Type B pancreatic cell (in vitro differentiated cells): ENCODE measurements around the gene TXNRD2. TPM values are rescaled to one million over a fixed set of nuclear protein-coding genes. Genes with fewer than 3 reads are reported as not detected.

Source experiments
- DNase-seq: peaks from one replicate; pipeline ENCODE4 v3.0.0; 2021; ENCODE audit warnings: mixed read lengths; ENCODE audit not compliant: unreplicated experiment; ENCODE audit errors: extremely low spot score
- H3K27ac Mint-ChIP-seq: 2 replicates; pipeline ENCODE4 v1.8.0; 2021; ENCODE audit warnings: mild to moderate bottlenecking, mixed read lengths
- H3K27me3 Mint-ChIP-seq: 2 replicates; pipeline ENCODE4 v1.8.0; 2021; ENCODE audit warnings: mixed read lengths
- H3K36me3 Mint-ChIP-seq: 2 replicates; pipeline ENCODE4 v1.8.0; 2021; ENCODE audit warnings: mixed read lengths
- H3K4me1 Mint-ChIP-seq: one replicate; pipeline ENCODE4 v1.8.0; 2021; ENCODE audit warnings: mixed read lengths; ENCODE audit not compliant: unreplicated experiment
- H3K4me3 Mint-ChIP-seq: 2 replicates; pipeline ENCODE4 v1.8.0; 2021; ENCODE audit warnings: mild to moderate bottlenecking, mixed read lengths
- H3K9me3 Mint-ChIP-seq: 2 replicates; pipeline ENCODE4 v1.8.0; 2021; ENCODE audit warnings: mixed read lengths
- CTCF ChIP-seq: fragments of 200-600 bp; sonication (generic); conservative IDR thresholded peaks from 2 replicates; pipeline ENCODE4 v1.5.0; 2021; ENCODE audit warnings: antibody characterized with exemption, mild to moderate bottlenecking
- total RNA-seq: library from RNA; stranded (reverse); gene quantifications from 2 replicates; pipeline ENCODE4 v1.2.1, GENCODE V29; 2021; ENCODE audit warnings: low replicate concordance

TXNRD2 gene
- total RNA-seq, 1 donor from 2014 or later, result 25.1 TPM

GRCh38 chr22:19900707-19901436 is 40.7 kb downstream of the TXNRD2 start:
- Mint-ChIP-seq H3K27ac (no peak overlapping the region), H3K27me3 (no peaks in the 10 kb centered on the region), H3K4me1 (peaks cover 29% of the 10 kb centered on the region), H3K9me3 (no peaks in the 10 kb centered on the region), H3K36me3 (peaks cover 4% of the 10 kb centered on the region), H3K4me3 (no peak overlapping the region)
- no peak for TF ChIP-seq CTCF
- no peak for DNase-seq

GRCh38 chr22:19898831-19899567 is 42.6 kb downstream of the TXNRD2 start:
- Mint-ChIP-seq H3K36me3 (peaks cover 4% of the 10 kb centered on the region), H3K27me3 (no peaks in the 10 kb centered on the region), H3K4me3 (no peak overlapping the region), H3K27ac (peak overlapping the region; percentile 12), H3K4me1 (peaks cover 20% of the 10 kb centered on the region), H3K9me3 (no peaks in the 10 kb centered on the region)
- no peak for DNase-seq
- TF ChIP-seq CTCF, result no peak

GRCh38 chr22:19898145-19898544 is 43.5 kb downstream of the TXNRD2 start:
- Mint-ChIP-seq H3K9me3 (no peaks in the 10 kb centered on the region), H3K27me3 (no peaks in the 10 kb centered on the region), H3K4me3 (no peak overlapping the region), H3K36me3 (peaks cover 4% of the 10 kb centered on the region), H3K27ac (no peak overlapping the region), H3K4me1 (peaks cover 18% of the 10 kb centered on the region)
- DNase-seq, result no peak
- TF ChIP-seq CTCF, result no peak

- Mint-ChIP-seq H3K9me3 (no peaks in the 10 kb centered on the region), H3K4me1 (peaks cover 17% of the 10 kb centered on the region), H3K4me3 (no peak overlapping the region), H3K27me3 (no peaks in the 10 kb centered on the region), H3K27ac (no peak overlapping the region), H3K36me3 (peaks cover 4% of the 10 kb centered on the region)
- TF ChIP-seq CTCF, result no peak
- no peak for DNase-seq
Observed at GRCh38 chr22:19897726-19898125, 43.9 kb downstream of the TXNRD2 start.

GRCh38 chr22:19896665-19897355 is 44.8 kb downstream of the TXNRD2 start:
- H3K4me1 Mint-ChIP-seq, result peaks cover 23% of the 10 kb centered on the region
- no peaks in the 10 kb centered on the region for H3K27me3 Mint-ChIP-seq
- H3K36me3 Mint-ChIP-seq, result peaks cover 4% of the 10 kb centered on the region
- no peak for DNase-seq
- no peak overlapping the region for H3K27ac Mint-ChIP-seq
- H3K4me3 Mint-ChIP-seq, result no peak overlapping the region
- no peaks in the 10 kb centered on the region for H3K9me3 Mint-ChIP-seq
- no peak for TF ChIP-seq CTCF
